GM12878 (cell line): ENCODE data around the gene SUV39H1. TPM values are rescaled to one million over a fixed set of nuclear protein-coding genes. Genes with fewer than 3 reads are reported as not detected.

Experiments
- ATF7 ChIP-seq: fragments of 450-650 bp; IDR thresholded peaks from 2 replicates; pipeline ENCODE4 v1.6.1; 2016; ENCODE audit warnings: low read depth, mild to moderate bottlenecking
- BCLAF1 ChIP-seq: fragments of 450-650 bp; IDR thresholded peaks from 2 replicates; pipeline ENCODE4 v1.6.1; 2017; ENCODE audit warnings: antibody characterized with exemption, mild to moderate bottlenecking, moderate library complexity
- BHLHE40 ChIP-seq, 2 experiments: fragments of 450-650 bp in 1 of 2; IDR thresholded peaks; 2 replicates each; pipeline ENCODE4 v1.6.1; 2011 to 2017; ENCODE audit warnings: low read depth in 2 of 2, borderline replicate concordance in 1 of 2, improper control_type of control experiment in 1 of 2, low read length in 1 of 2, mild to moderate bottlenecking in 1 of 2
- CHD1 ChIP-seq: IDR thresholded peaks from 2 replicates; pipeline ENCODE4 v1.6.1; 2012; ENCODE audit warnings: low read depth, low read length, improper control_type of control experiment
- CHD2 ChIP-seq: IDR thresholded peaks from 2 replicates; pipeline ENCODE4 v1.6.1; 2011; ENCODE audit warnings: low read depth, low read length, improper control_type of control experiment, borderline replicate concordance
- DPF2 ChIP-seq: fragments of 450-650 bp; IDR thresholded peaks from 2 replicates; pipeline ENCODE4 v1.6.1; 2017; ENCODE audit warnings: mild to moderate bottlenecking
- ETV6 ChIP-seq, 2 experiments: fragments of 450-650 bp in 1 of 2; IDR thresholded peaks in 1 of 2; conservative IDR thresholded peaks in 1 of 2; 2 replicates each; pipeline ENCODE4 v1.6.1; 2014; ENCODE audit warnings: antibody characterized with exemption in 1 of 2, borderline replicate concordance in 1 of 2, low read depth in 1 of 2, mild to moderate bottlenecking in 1 of 2, moderate library complexity in 1 of 2
- FOS ChIP-seq: IDR thresholded peaks from 3 replicates; pipeline ENCODE4 v1.6.1; 2011; ENCODE audit warnings: borderline replicate concordance; ENCODE audit not compliant: insufficient read length; ENCODE audit errors: extremely low read depth
- FOXK2 ChIP-seq: fragments of 450-650 bp; IDR thresholded peaks from 2 replicates; pipeline ENCODE4 v1.6.1; 2017; ENCODE audit warnings: mild to moderate bottlenecking, moderate library complexity
- GABPA ChIP-seq: IDR thresholded peaks from 2 replicates; pipeline ENCODE4 v1.6.1; 2014; ENCODE audit warnings: antibody characterized with exemption, low read depth, mild to moderate bottlenecking, inconsistent platforms
- HCFC1 ChIP-seq: fragments of 150-350 bp; IDR thresholded peaks from 2 replicates; pipeline ENCODE4 v1.6.1; 2014; ENCODE audit warnings: low read length
- KLF5 ChIP-seq: fragments of 450-650 bp; IDR thresholded peaks from 2 replicates; pipeline ENCODE4 v1.6.1; 2014; ENCODE audit warnings: mild to moderate bottlenecking; ENCODE audit not compliant: partially characterized antibody
- MTA2 ChIP-seq: fragments of 450-650 bp; IDR thresholded peaks from 2 replicates; pipeline ENCODE4 v1.6.1; 2016; ENCODE audit warnings: low read depth, mild to moderate bottlenecking, moderate library complexity
- NFIC ChIP-seq: IDR thresholded peaks from 2 replicates; pipeline ENCODE4 v1.6.1; 2012; ENCODE audit warnings: low read depth, mild to moderate bottlenecking, inconsistent platforms, low read length, moderate library complexity
- NFYA ChIP-seq: IDR thresholded peaks from 2 replicates; pipeline ENCODE4 v1.6.1; 2011; ENCODE audit warnings: low read depth, mild to moderate bottlenecking, low read length, improper control_type of control experiment, borderline replicate concordance
- NFYB ChIP-seq: IDR thresholded peaks from 2 replicates; pipeline ENCODE4 v1.6.1; 2011; ENCODE audit warnings: low read depth, mild to moderate bottlenecking, low read length, improper control_type of control experiment, moderate library complexity; ENCODE audit not compliant: insufficient read depth
- POLR2A ChIP-seq: IDR thresholded peaks from 2 replicates; pipeline ENCODE4 v1.6.1; 2011; ENCODE audit warnings: low read depth, mild to moderate bottlenecking, low read length
- RUNX3 ChIP-seq: IDR thresholded peaks from 2 replicates; pipeline ENCODE4 v1.6.1; 2012; ENCODE audit warnings: low read length, inconsistent platforms
- SMAD1 ChIP-seq: fragments of 450-650 bp; IDR thresholded peaks from 2 replicates; pipeline ENCODE4 v1.6.1; 2018; ENCODE audit warnings: mild to moderate bottlenecking, low read depth; ENCODE audit not compliant: partially characterized antibody
- SP1 ChIP-seq: IDR thresholded peaks from one replicate; pipeline ENCODE4 v1.6.1; 2011; ENCODE audit warnings: low read depth, low read length
- SPI1 ChIP-seq: IDR thresholded peaks from 2 replicates; pipeline ENCODE4 v1.6.1; 2011; ENCODE audit warnings: low read depth, mild to moderate bottlenecking, low read length, moderate library complexity, borderline replicate concordance; ENCODE audit not compliant: insufficient read depth
- SREBF1 ChIP-seq: IDR thresholded peaks from 2 replicates; pipeline ENCODE4 v1.6.1; 2012; ENCODE audit warnings: mild to moderate bottlenecking, low read length
- TAF1 ChIP-seq: IDR thresholded peaks from 2 replicates; pipeline ENCODE4 v1.6.1; 2011; ENCODE audit warnings: mild to moderate bottlenecking, low read depth, low read length, borderline replicate concordance
- TBL1XR1 ChIP-seq: IDR thresholded peaks from 2 replicates; pipeline ENCODE4 v1.6.1; 2012; ENCODE audit warnings: low read depth, low read length, improper control_type of control experiment
- WRNIP1 ChIP-seq: IDR thresholded peaks from 2 replicates; pipeline ENCODE4 v1.6.1; 2011; ENCODE audit warnings: low read depth, low read length, improper control_type of control experiment, borderline replicate concordance
- ZNF274 ChIP-seq: IDR thresholded peaks from one replicate; pipeline ENCODE4 v1.8.0; 2011; ENCODE audit not compliant: insufficient read length, insufficient read depth
- ZZZ3 ChIP-seq: IDR thresholded peaks from 2 replicates; pipeline ENCODE4 v1.6.1; 2011; ENCODE audit warnings: low read depth; ENCODE audit not compliant: control insufficient read depth, insufficient read length
- polyA plus RNA-seq, 11 experiments: library from polyadenylated mRNA; depleted of rRNA in 4 of 11; unstranded in 6 of 11; stranded (reverse) in 5 of 11; fragments of >200 nt; fragmentation: Nextera tagmentation in 4 of 11; fragmentation: Illumina TruSeq in 1 of 11; extraction: Ambion mirVana in 4 of 11; extraction: Trizol in 1 of 11; gene quantifications; 1 replicate in 1 of 11; 2 replicates in 10 of 11; pipeline versions ENCODE4 v1.2.1 to v1.2.3, GENCODE V29; 2011 to 2016; ENCODE audit warnings: inconsistent platforms in 2 of 11, missing spikeins in 2 of 11, low read depth in 1 of 11
- total RNA-seq, 4 experiments: library from RNA; depleted of rRNA in 3 of 4; stranded (reverse); fragments of >200 nt in 3 of 4; fragmentation: Illumina TruSeq in 1 of 4; extraction: Trizol in 1 of 4; gene quantifications; 2 replicates each; pipeline versions ENCODE4 v1.2.1 to v1.2.3, GENCODE V29; 2013 to 2021
- TF ChIP-seq, protein P1 (sequence below): IDR thresholded peaks from 2 replicates; pipeline ENCODE4 v1.6.1; 2012; ENCODE audit warnings: low read depth, low read length, improper control_type of control experiment

SUV39H1 gene
- total and polyA plus RNA-seq, 10 of the 15 experiments (the other 5 are each of a cell fraction or from before 2014, with no cell fraction given) = 4.9 to 33.2 (median 17.1) TPM

DNA sequence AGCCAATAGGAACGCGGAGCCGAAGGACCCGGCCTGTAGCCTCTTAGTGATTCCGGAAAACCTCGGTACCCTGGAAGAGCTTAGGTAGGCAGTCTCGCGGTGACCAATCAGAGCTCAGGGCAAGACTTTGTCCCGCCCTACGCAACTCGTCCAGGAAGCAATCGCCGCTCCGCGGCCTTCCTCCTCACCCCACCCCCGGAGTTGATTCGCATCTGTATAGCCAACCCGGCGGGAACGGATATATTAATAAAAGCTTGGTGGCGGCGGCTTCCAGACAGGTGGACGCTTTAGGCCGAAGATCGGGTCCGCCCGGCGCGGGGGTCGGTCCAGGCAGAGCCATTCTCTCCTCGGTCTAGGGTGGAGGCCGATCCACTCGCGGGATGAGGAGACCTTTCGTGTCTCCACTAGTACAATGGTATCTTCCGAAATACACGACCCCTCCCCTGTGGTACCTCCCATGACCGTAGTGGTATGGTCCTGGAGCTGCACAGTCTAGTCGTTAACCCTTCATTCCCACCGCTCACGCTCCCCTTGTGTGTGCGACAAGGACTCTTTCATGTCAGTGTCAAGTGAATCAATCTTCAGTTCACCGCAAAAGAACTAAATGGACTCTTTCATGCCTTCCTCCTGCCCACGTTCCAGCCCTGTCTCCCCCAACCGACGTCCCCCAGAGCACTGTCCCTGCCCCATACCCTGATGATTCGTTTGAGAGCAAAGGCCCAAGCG is 40.8 kb downstream of the SUV39H1 start (continued):
- TF ChIP-seq CHD1 = peak; percentile 93; the same call in 1 of the 2 replicates
- no peak for TF ChIP-seq WRNIP1
- peak; percentile 70 for TF ChIP-seq POLR2A
- TF ChIP-seq DPF2 = no peak
- TF ChIP-seq BHLHE40 (IDR thresholded peaks at IDR 0.05; ENCODE audit: borderline replicate concordance in 1 of 2, low read depth in 2 of 2, low read length in 1 of 2) = peak; percentile 68 to 70; a peak in 2 of 4 replicates
- TF ChIP-seq NFYB = peak; percentile 99
- no peak for TF ChIP-seq ZNF274
- peak; percentile 48 for TF ChIP-seq NFYA
- TF ChIP-seq SP1 = peak; percentile 67
- peak; percentile 31; the same call in 1 of the 2 replicates for TF ChIP-seq SREBF1
- no peak for TF ChIP-seq SMAD1
- TF ChIP-seq ATF7 = peak; percentile 82
- TF ChIP-seq, protein P1, sequence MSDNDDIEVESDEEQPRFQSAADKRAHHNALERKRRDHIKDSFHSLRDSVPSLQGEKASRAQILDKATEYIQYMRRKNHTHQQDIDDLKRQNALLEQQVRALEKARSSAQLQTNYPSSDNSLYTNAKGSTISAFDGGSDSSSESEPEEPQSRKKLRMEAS = no peak
- peak; percentile 81 for TF ChIP-seq MTA2
- TF ChIP-seq GABPA = peak; percentile 95
- TF ChIP-seq RUNX3 = 0 out of 2 replicates have a peak, but pooled peaks have one; percentile 6
- peak; percentile 36 for TF ChIP-seq FOS
- TF ChIP-seq SPI1 = no peak
- TF ChIP-seq ZZZ3 = no peak
- peak; percentile 87; the same call in 1 of the 2 replicates for TF ChIP-seq CHD2
- TF ChIP-seq TBL1XR1 = no peak
- TF ChIP-seq HCFC1 = peak; percentile 58
- TF ChIP-seq FOXK2 = peak; percentile 88
- TF ChIP-seq ETV6 (conservative IDR thresholded peaks at IDR 0.05 in 1 of 2, IDR thresholded peaks at IDR 0.05 in 1 of 2; ENCODE audit: borderline replicate concordance in 1 of 2, low read depth in 1 of 2) = 0 out of 4 replicates have a peak, but pooled peaks of 1 of the 2 experiments have one; percentile 24
- TF ChIP-seq BCLAF1 = peak; percentile 73
- no peak; the same call in 1 of the 2 replicates for TF ChIP-seq TAF1
- TF ChIP-seq NFIC = peak; percentile 35; the same call in 1 of the 2 replicates
- peak; percentile 84 for TF ChIP-seq KLF5
